CD1c-positive myeloid dendritic cell (primary cell): ENCODE results near the gene DCUN1D2.

Source experiments
- DNase-seq: peaks from one replicate; pipeline ENCODE4 v3.0.0-alpha.2; 2016; ENCODE audit errors: extremely low spot score

The DCUN1D2 gene

GRCh38 chr13:113423520-113424163, 66.9 kb downstream of the DCUN1D2 start:
- DNase-seq = no peak

- no peak for DNase-seq
These were observed 67.5 kb downstream of the DCUN1D2 start for GRCh38 chr13:113422807-113423519.

DNA sequence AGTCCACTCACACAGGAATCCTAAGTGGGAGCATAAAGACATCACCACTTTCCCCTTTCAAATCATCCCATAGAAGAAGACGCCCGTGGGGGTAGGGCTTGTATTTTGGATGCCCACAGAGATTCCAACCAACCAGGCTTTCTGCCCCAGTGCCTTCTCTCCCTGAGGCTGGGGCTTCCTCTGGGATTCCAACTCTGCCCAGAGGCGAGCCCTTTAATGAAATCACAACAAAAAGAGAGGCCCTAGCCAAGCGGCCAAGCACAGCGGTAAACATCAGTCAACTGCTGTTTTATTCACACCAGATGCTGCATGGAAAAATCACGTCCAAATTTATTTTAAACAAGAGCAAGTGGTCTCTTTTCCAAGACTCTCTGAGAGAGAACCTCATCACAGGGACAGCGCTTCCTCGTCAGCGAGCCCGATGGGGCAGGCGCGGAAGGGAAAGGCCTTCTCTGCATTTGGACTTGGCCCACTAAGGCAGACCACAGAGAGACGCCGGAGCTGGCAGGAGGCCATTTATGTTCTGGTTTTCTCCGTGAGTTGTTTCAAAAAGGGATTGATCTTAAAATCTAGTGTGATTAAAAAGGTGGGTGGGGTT, 68.7 kb downstream of the DCUN1D2 start:
- DNase-seq = no peak

DNA sequence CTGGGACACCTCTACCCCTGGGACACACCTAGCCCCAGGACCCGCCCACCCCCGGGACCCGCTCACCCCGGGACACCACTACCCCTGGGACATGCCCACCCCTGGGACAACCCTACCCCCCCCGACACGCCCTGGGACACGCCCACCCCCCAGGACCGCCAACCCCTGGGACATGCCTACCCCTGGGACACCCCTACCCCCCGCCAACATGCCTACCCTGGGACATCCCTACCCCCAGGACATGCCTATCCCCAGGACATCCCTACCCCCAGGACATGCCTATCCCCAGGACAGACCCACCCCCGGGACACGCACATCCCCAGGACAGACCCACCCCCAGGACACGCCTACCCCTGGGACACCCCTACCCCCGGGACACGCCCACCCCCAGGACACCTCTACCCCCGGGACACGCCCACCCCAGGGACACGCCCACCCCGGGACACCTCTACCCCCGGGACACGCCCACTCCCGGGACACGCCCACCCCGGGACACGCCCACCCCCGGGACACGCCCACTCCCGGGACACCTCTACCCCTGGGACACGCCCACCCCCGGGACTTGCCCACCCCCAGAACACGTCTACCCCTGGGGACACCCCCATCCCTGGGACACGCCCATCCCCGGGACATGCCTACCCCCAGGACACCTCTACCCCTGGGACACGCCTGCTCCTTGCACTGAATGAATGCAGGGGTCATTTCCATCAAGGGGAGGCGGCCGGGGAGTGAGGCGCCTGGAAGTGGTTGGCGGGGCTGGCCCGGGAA, 69.5 kb downstream of the DCUN1D2 start:
- no peak for DNase-seq

GRCh38 chr13:113420232-113420631, 70.3 kb downstream of the DCUN1D2 start:
- no peak for DNase-seq

- no peak for DNase-seq
These were observed 70.8 kb downstream of the DCUN1D2 start for GRCh38 chr13:113419531-113420193.

- no peak for DNase-seq
These were observed 71.8 kb downstream of the DCUN1D2 start for GRCh38 chr13:113418722-113419049.

DNA sequence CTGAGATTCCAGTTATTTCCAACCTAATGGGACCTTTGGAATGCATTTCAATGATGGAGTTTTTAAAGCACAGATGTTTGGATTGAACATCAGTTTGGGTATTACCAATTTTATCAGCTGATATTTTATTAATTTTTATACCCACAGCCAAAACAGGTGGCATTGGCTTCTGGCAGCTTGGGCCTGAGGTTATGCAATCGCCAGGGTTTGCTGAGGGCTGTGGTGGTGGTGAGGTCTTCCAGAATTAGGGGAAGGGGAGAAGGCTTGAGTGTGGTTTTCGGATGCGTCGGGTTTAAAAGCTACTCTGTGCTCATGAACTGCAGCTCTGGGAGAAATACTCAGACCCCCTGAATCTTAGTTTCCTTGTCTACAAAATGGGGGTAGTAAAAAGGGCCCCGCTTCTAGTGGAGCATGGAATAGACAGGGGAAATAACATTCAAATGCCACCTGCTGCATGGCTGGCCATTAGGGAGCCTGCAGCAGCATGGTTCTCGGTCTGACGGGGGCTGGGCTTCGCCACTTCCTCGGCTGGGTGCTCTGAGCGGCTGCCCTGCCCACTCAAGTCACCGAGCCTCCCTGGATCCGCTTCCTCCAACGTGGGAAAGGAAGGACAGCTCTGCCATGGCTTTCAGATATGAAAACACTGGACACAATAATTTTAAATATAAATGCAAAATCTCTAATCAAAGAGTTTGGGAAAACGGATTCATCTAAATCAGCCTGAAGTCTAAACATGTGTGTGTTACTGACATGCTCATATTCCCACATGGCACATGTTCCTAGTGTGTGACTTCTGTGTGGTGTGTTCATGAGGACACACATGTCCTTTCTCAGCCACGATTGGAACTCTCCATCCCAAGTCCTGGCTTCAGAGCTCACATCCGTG, 72.4 kb downstream of the DCUN1D2 start:
- peak; percentile 25 for DNase-seq

GRCh38 chr13:113417008-113417751, 73.3 kb downstream of the DCUN1D2 start:
- DNase-seq = no peak

- no peak for DNase-seq
These were observed 74.7 kb downstream of the DCUN1D2 start for GRCh38 chr13:113415825-113416224.

DNA sequence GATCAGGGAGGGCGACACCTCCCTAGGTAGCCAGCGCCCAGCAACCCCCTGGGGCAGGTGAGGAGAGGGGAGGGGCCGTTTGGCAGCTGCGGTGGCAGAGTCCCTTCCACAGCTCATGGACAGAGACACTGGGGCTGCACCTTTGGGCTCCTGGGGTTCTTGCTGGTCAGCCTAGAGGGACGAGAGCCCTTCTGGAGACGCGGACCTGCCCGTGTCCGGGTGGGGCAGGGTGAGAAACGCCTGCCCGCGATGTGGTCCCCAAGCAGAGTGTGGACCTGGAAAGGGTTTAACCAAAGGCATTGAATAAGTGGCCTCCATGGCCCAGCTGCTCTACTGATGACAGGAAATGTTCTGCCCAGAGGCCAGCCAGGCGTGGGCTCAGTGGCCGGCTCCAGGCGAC, 75.5 kb downstream of the DCUN1D2 start:
- DNase-seq = no peak

- no peak for DNase-seq
These were observed 76.2 kb downstream of the DCUN1D2 start for GRCh38 chr13:113414335-113414734.

GRCh38 chr13:113413898-113414282, 76.6 kb downstream of the DCUN1D2 start:
- DNase-seq = no peak

DNA sequence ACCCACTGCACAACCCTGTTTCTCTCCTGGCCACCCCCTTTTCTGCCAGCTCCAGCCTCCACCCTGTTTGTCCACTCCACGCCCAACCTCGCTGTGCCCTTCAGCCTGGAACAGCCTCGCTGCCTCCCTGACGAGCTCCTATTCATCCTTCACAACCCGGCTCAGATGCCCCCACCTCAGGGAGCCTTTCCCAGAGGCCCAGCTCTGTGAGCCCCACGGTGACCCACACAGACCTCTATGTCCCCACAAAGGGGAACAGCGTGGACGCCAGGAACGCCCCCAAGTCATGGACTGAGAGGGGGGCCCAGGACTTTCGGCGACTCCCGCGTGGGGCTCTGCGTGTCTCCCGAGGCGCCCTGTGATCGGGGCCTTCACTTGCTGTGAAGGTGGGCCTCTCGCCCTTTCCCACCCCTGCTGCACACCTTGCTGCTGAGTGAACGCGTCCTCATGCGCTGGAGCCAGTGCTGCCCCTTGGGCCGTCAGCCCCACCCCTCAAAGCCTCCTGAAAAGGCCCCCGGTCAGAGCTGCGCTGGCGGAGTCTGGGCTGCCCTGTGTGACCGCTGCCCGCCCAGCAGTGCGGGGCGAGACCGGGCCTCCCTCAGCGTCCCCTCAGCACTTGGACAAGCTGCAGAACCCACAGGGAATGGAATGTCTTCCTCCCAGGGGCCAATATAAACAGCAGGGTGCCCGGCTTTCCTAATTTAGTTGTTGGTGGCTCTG, 77.2 kb downstream of the DCUN1D2 start:
- no peak for DNase-seq

DNA sequence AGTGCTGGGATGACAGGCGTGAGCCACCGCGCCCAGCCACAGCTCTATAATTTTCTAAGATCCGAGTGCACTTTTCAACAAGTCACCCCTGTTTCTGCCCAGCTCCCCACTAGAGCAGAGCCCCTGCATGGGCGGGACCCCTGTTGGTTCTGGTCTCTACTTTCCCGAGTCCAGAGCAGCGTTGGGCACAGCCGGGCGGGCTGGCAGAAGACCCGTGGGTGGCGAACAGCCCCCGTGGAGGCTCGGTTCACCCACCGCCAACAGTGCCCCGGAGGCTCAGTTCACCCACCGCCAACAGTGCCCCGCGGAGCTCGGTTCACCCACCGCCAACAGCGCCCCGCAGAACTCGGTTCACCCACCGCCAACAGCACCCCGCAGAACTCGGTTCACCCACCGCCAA, 78.1 kb downstream of the DCUN1D2 start:
- DNase-seq = no peak

GRCh38 chr13:113411216-113412023, 79.1 kb downstream of the DCUN1D2 start:
- DNase-seq = peak; percentile 2

- no peak for DNase-seq
These were observed 79.9 kb downstream of the DCUN1D2 start for GRCh38 chr13:113410472-113411201.

DNA sequence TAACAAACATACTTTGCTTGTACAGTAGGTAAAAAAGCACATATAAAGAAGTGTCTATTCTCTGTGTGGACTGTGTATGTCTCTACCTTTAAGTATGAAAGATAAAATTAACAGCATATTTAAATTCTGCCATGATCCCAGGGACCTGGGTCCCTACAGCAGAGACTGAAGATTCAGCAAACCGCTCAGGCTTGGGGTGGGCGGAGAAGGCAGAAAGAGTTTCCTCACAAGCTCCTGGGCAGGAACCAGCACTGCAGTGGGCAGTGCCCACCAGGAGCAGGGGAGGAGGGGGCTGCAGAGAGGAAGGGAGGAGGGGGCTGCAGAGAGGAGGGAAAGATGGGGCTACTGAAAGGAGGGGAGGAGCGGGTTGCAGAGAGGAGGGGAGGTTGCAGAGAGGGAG, 81.9 kb downstream of the DCUN1D2 start:
- DNase-seq = no peak
